Adipocyte (in vitro differentiated cells): Measurements from ENCODE around the gene SORCS2.
A peak's percentile ranks its signal among the peaks of the same experiment; 100 is the strongest.
"Not testable (repeated sequence)": the region's sequence is repeated elsewhere in the genome, so short reads cannot be mapped to it uniquely, and the experiment has no call there.

Experiments used
- DNase-seq: peaks from one replicate; pipeline ENCODE4 v3.0.0-alpha.2; 2015; ENCODE audit warnings: low read depth
- H3K27me3 ChIP-seq: replicated peaks from 2 replicates; pipeline ENCODE4 v1.7.0; 2013; ENCODE audit warnings: mild to moderate bottlenecking, low read length, moderate library complexity; ENCODE audit not compliant: control insufficient read depth, insufficient read depth
- H3K36me3 ChIP-seq: 2 replicates; pipeline ENCODE4 v1.7.0; 2013; ENCODE audit warnings: low read length, mild to moderate bottlenecking, moderate library complexity; ENCODE audit not compliant: control insufficient read depth, insufficient read depth, severe bottlenecking
- H3K4me1 ChIP-seq: 2 replicates; pipeline ENCODE4 v1.7.0; 2013; ENCODE audit warnings: mild to moderate bottlenecking, low read length, moderate library complexity; ENCODE audit not compliant: control insufficient read depth, insufficient read depth
- H3K4me3 ChIP-seq: 2 replicates; pipeline ENCODE4 v1.7.0; 2013; ENCODE audit warnings: mild to moderate bottlenecking, low read length, moderate library complexity
- H3K9ac ChIP-seq: 2 replicates; pipeline ENCODE4 v1.7.0; 2013; ENCODE audit warnings: mild to moderate bottlenecking, low read length, moderate library complexity
- H3K9me3 ChIP-seq: 2 replicates; pipeline ENCODE4 v1.7.0; 2013; ENCODE audit warnings: mild to moderate bottlenecking, low read length, moderate library complexity; ENCODE audit not compliant: control insufficient read depth

SORCS2 gene

GRCh38 chr4:7569810-7570783 is 377.8 kb downstream of the SORCS2 start:
- H3K36me3 ChIP-seq = no peaks in the 10 kb centered on the region
- peaks cover 77% of the 10 kb centered on the region for H3K9me3 ChIP-seq
- no peak overlapping the region for H3K4me3 ChIP-seq
- H3K4me1 ChIP-seq = no peaks in the 10 kb centered on the region
- DNase-seq = no peak
- H3K9ac ChIP-seq = no peak overlapping the region
- H3K27me3 ChIP-seq = no peaks in the 10 kb centered on the region

GRCh38 chr4:7571001-7571400 is 378.7 kb downstream of the SORCS2 start:
- no peaks in the 10 kb centered on the region for H3K27me3 ChIP-seq
- no peaks in the 10 kb centered on the region for H3K36me3 ChIP-seq
- no peak overlapping the region for H3K9ac ChIP-seq
- no peak overlapping the region for H3K4me3 ChIP-seq
- no peak for DNase-seq
- no peaks in the 10 kb centered on the region for H3K4me1 ChIP-seq
- H3K9me3 ChIP-seq = peaks cover 86% of the 10 kb centered on the region

- no peak overlapping the region for H3K9ac ChIP-seq
- no peak for DNase-seq
- H3K9me3 ChIP-seq = peaks cover 87% of the 10 kb centered on the region
- no peaks in the 10 kb centered on the region for H3K4me1 ChIP-seq
- H3K27me3 ChIP-seq = no peaks in the 10 kb centered on the region
- no peak overlapping the region for H3K4me3 ChIP-seq
- no peaks in the 10 kb centered on the region for H3K36me3 ChIP-seq
Measured at GRCh38 chr4:7571701-7572100, 379.4 kb downstream of the SORCS2 start.

GRCh38 chr4:7572894-7573293 is 380.6 kb downstream of the SORCS2 start:
- Histone ChIP-seq H3K36me3 (no peaks in the 10 kb centered on the region), H3K4me1 (no peaks in the 10 kb centered on the region), H3K9me3 (peaks cover 91% of the 10 kb centered on the region), H3K4me3 (no peak overlapping the region), H3K9ac (no peak overlapping the region), H3K27me3 (no peaks in the 10 kb centered on the region)
- DNase-seq = no peak

GRCh38 chr4:7573576-7574091 is 381.3 kb downstream of the SORCS2 start:
- no peaks in the 10 kb centered on the region for H3K4me1 ChIP-seq
- H3K27me3 ChIP-seq = no peaks in the 10 kb centered on the region
- DNase-seq = no peak
- no peak overlapping the region for H3K4me3 ChIP-seq
- no peaks in the 10 kb centered on the region for H3K36me3 ChIP-seq
- no peak overlapping the region for H3K9ac ChIP-seq
- H3K9me3 ChIP-seq = peaks cover 91% of the 10 kb centered on the region

- Histone ChIP-seq H3K9ac (no peak overlapping the region), H3K27me3 (no peaks in the 10 kb centered on the region), H3K9me3 (peaks cover 94% of the 10 kb centered on the region), H3K36me3 (no peaks in the 10 kb centered on the region), H3K4me3 (no peak overlapping the region), H3K4me1 (no peaks in the 10 kb centered on the region)
- DNase-seq = no peak
Measured at GRCh38 chr4:7574287-7575014, 382.1 kb downstream of the SORCS2 start.

- DNase-seq = no peak
- H3K36me3 ChIP-seq = no peaks in the 10 kb centered on the region
- H3K9me3 ChIP-seq = peaks cover 97% of the 10 kb centered on the region
- H3K4me1 ChIP-seq = no peaks in the 10 kb centered on the region
- no peak overlapping the region for H3K4me3 ChIP-seq
- H3K9ac ChIP-seq = no peak overlapping the region
- H3K27me3 ChIP-seq = no peaks in the 10 kb centered on the region
Measured at GRCh38 chr4:7575426-7575825, 383.1 kb downstream of the SORCS2 start.

GRCh38 chr4:7577361-7578039 is 385.2 kb downstream of the SORCS2 start:
- H3K9ac ChIP-seq, DNase-seq, H3K27me3 ChIP-seq, H3K36me3 ChIP-seq, H3K4me1 ChIP-seq: not testable (repeated sequence)
- Histone ChIP-seq H3K4me3 (peak overlapping the region; percentile 8), H3K9me3 (peaks cover 99% of the 10 kb centered on the region)

GRCh38 chr4:7581477-7581876 is 389.1 kb downstream of the SORCS2 start:
- Histone ChIP-seq H3K27me3 (no peaks in the 10 kb centered on the region), H3K36me3 (no peaks in the 10 kb centered on the region), H3K9me3 (peaks cover 98% of the 10 kb centered on the region), H3K4me1 (no peaks in the 10 kb centered on the region), H3K4me3 (no peak overlapping the region), H3K9ac (no peak overlapping the region)
- peak; percentile 17 for DNase-seq

- Histone ChIP-seq H3K36me3 (no peaks in the 10 kb centered on the region), H3K9me3 (peaks cover 90% of the 10 kb centered on the region), H3K4me1 (no peaks in the 10 kb centered on the region), H3K27me3 (no peaks in the 10 kb centered on the region), H3K9ac (no peak overlapping the region), H3K4me3 (peak overlapping the region; percentile 41)
- no peak for DNase-seq
Measured at GRCh38 chr4:7582313-7583097, 390.2 kb downstream of the SORCS2 start.
